HG03280 (cell line): Measurements from ENCODE around the gene OSER1.
"Not testable (repeated sequence)": the region's sequence is repeated elsewhere in the genome, so short reads cannot be mapped to it uniquely, and the experiment has no call there.

Experiments used
- ATAC-seq: cut with Tn5 transposase; IDR thresholded peaks from one replicate; pipeline ENCODE4 v1.9.1; 2021; ENCODE audit warnings: mild to moderate bottlenecking, moderate library complexity; ENCODE audit not compliant: unreplicated experiment

Gene OSER1

DNA sequence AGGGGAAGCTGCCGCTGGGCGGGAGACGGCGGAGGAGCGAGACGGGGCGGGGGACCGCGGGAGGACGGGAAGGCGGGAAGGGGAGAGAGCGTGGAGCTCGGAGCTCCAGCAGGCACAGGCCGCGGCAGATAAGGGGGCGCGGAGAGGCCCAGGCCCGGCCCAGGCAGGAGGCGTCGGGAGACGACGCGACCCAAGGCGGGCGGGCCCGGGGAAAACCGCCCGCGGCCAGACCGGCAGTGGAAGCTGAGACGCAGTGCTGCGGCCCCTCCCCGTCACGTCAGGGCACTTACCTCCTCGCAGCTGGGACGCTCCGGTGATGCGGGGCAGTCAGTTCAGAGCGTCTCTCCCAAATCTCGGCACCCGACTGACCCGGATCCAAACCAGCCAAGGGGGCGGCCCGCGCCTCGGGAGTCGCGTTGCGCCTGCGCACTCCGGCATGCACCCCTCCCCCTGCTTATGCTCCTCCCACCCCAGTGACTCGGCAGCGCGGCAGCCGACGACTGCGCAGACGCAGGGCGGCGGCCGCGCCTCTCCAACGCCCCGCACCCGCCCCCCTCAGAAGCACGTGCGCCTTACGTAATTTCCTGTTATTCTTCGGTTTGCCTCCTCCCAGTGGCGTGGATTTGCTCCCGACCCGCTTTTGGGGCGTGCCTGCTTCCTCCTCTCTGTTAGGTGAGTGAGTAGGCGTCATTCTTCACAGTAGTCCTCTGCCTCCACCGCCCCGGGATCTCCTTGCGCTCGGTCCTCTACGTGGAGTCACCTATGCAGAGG, at the start of gene OSER1:
Gene OSER1 (minus strand): TSS at position 366 of the 771 bp plus-strand sequence. CDS start 3,814 bp downstream, outside the sequence.
- peak; percentile 83 for ATAC-seq

DNA sequence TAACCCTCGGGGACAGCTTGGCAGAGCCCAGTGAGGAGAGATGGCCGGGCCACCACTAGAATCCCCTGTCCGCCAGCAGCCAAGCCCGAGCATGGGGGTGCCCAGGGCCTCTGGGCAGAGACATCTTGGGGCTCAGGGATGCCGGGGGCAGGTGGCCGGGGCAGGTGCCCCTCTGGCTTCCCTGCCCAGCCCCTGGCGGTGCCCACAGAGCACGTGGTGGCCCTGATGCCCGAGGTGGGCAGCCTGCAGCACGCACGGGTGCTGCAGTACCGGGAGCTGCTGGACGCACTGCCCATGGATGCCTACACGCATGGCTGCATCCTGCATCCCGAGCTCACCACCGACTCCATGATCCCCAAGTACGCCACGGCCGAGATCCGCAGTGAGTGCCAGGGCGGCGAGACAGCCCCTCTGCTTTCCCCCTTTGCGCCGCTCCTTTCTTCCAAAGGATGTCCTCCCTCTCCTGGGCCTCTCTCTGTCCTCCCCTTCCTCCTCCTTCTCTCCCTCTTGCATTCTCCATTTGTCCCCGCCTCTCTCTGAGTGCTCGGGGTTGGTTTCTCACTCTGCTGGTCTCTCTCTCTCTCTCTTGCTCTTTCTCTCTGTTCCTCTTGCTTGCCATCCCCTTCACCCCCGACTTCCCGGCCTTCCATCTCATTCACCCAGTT, 47.8 kb upstream of the OSER1 start:
- no peak for ATAC-seq

DNA sequence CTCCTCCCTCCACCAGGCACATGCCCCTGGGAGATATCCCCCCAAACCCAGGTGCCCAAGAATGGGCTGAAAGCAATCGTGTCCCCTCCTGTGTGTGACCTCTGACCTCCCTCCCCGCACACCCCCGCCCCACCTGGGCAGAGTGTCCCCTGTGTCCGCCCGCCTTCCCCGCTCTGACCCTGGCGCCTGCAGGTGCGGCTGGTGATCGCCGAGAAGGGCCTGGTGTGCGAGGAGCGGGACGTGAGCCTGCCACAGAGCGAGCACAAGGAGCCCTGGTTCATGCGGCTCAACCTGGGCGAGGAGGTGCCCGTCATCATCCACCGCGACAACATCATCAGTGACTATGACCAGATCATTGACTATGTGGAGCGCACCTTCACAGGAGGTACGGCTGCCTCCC, 46.4 kb upstream of the OSER1 start:
- no peak for ATAC-seq

DNA sequence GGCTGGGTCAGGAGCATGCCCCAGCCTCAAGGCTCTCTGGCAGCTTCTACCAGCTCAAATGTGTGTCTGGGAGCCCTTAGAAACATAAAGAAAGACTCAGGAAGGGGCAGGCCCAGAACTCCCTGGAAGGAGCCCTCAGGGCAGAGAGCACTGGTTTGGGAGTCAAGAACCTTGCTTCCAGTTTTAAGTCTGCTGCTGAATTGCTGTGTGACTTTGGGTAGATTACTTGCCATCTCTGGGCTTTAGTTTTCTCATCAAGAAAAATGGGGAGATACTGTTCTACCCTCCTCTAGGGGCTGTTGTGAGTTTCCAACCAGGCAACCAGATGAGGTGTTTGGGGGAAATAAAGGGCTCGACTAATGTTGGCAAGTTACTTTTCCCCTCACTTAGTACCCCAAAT, 45.4 kb upstream of the OSER1 start:
- no peak for ATAC-seq

DNA sequence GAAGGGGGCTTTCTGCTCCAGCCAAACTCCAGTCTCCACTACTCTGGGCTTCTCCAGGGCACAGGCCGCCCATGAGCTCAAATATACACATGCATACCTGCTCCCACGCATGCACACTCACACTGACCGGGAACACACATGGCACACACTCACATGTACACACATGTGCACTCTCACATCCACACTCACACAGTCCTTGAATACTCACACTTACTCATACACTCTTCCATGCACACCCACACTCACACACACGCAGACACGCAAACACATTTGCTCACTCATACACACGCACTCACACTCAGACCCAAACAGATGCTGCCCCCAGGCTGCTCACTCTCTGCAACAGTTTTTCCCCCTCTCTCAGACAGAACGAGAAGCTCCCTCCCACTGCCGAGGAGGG, 43.5 kb upstream of the OSER1 start:
- no peak for ATAC-seq

DNA sequence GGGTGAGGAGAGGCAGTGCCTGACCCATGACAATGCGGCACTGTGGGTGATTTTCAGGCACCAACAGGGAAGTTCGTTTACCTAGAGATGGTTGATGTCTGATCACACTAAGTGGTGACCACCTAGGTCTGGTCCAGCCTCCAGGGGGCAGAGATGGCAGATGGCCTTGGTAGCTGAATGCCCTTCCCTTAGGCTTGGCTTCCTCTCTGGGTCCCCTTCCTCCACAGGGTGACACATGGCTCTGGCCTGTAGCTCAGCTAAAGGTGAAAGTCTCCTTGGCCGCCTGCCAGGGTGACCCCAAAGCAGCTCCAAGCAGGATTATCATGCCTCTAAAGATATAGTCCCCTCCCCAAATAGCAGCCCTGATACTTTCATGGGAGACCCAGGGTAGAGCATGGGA, 43.0 kb upstream of the OSER1 start:
- ATAC-seq: no peak

DNA sequence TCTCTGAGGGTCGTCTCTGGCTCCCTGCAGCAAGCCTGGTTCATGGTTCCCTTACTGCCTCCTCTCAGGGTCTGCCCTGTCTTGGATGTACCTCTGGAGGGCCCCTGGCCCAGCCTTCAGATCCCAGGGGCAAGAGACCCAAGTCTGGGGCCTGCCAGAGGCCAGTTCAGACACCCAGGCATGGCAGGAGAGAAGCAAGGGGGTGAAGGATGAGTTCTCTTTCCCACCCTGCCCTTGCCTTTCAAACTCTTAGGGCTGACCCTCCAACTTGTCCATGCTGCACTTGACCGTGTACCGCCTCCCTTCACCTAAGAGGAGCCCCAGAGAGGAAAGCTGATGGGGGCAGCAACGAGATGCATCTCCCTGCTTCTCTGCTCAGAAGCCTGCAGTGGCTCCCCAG, 40.7 kb upstream of the OSER1 start:
- ATAC-seq: no peak

DNA sequence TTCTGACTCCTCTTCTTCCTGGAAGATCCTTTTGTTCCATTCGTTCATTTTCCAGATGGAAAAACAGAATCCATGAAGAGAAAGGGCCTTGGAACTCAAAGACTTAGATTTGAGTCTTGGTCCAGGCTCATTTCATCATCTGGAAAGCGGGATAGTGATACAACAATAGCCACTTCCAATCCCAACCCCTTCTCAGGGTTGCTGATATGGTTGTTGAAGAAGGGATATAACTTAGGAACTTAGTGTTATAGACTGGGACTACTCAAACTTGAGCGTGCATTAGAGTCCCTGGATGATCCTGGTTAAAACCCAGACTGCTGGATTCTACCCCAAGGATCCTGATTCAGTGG, 37.8 kb upstream of the OSER1 start:
- ATAC-seq: no peak

DNA sequence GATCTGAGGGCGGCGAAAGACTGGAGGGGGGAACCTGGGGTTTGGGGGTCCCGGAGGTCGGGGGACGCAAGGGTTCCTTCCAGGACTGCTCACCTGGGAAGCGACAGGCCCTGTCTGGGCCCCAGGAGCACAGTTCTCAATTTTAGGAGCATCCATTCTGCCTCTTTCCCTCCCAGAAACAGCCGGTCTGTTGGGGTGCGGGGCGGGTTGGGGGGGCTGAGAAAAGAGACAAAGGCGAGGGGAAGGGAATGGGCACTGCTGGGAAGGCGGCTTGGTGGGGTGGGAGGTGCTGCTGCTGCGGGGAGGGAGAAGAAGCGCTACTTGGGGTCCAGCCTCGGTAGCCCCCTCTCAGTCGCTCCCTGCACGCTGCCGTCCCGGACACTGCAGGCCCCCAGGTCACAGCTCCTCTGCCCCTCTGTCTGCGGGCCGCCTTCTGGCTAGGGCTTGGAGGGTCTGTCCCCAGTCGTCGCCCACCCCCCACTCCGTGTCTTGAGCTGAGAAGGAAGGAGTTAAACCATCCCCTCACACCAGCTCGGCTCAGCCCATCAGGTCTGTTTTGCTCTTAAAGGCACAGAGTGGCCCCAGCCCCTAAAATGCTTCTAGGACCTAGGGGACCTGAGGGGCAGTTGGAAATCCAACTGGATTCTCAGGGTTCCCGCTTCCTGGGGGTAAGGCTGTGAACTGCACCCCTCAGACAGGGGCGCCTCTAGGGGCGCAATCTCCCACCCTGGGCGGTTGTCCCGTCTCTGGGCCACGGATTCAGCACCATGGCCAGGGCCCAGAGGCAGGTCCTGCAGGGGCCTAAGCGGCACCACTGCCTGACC, 37.2 kb upstream of the OSER1 start:
- no peak for ATAC-seq

DNA sequence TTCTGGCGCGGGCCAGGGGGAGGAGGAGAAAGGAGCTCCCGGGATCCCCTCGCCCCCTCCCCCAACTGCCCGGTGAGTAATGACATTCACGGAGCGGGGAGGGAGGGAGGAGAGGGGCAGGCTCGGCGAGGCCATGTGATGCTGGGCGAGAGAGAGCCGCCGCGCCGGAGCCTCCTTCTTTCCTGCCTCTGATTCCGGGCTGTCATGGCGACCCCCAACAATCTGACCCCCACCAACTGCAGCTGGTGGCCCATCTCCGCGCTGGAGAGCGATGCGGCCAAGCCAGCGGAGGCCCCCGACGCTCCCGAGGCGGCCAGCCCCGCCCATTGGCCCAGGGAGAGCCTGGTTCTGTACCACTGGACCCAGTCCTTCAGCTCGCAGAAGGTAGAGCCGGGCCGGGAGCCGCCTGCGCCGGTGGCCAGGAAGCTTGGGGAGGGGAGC, 36.6 kb upstream of the OSER1 start, which contains the start of gene GDAP1L1:
Gene GDAP1L1 (plus strand): TSS at position 178 of the 441 bp plus-strand sequence. CDS start 27 bp downstream, at position 205.
- no peak for ATAC-seq

DNA sequence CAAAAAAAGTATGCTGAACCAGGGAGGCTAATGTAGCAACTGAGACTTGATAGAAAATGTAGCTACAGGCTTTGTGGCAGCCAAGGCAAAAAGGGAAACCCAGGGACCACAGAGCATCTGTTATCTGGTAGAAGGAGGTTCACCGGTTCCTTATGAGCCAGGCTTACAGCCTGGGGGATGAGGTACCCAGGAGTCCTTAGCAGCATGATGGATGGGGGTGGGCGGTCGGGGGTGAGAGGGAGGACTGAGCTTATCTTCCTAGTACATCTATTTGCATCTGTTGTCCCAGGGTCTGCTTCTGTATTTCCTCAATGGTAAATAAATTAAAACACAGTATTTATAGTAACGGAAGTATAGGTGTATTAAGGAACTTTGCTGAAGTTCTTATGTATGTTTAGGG, 35.4 kb upstream of the OSER1 start:
- no peak for ATAC-seq

DNA sequence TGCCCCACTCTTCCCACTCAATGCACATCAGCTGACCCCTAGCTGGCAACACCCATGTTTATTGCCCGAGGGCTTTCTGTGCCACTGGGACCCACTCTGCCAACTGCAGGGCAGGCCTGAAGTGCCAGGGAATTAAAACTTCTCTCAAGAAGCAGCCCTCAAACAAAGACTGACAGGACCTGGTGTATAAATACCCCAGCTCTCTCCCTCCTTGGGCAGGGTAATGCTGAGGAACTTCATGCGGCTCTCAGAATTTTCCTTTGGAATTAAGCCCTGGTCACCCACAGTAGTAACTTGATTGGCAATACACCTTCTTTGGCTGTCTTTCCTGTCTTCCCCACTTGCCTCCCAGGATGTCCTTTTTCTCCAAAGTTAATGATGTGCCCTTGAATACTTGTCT, 31.2 kb upstream of the OSER1 start:
- no peak for ATAC-seq

DNA sequence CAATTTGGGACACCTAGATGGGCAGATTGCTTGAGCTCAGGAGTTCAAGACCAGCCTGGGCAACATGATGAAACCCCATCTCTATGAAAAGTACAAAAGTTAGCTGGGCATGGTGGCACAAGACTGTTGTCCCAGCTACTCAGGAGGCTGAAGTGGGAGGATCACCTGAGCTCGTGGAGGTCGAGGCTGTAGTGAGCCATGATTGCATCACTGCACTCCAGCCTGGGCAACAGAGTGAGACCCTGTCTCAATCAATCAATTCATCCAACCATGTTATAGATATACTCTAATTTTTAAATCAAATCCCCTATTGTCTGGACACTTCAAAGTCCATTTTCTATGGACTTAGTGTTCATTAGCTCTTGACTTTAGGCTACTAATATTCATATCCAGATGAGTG, 26.3 kb upstream of the OSER1 start:
- not testable (repeated sequence) for ATAC-seq

DNA sequence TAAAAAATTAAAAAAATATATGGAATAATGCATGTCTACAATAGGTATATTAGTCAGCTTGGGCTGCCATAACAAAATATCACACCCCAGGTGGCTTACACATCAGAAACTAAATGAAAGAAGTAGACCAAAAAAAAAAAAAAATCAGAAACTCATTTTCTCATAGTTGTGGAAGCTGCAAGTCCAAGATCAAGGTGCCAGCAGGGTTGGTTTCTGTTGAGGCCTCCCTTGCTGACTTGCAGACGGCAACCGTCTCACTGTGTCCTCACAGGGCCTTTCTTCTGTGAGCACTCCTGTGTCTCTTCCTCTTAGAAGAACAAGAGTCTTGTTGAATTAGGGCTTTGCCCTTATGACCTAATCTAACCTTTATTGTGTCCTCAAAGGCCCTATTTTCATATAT, 25.1 kb upstream of the OSER1 start:
- ATAC-seq: no peak

DNA sequence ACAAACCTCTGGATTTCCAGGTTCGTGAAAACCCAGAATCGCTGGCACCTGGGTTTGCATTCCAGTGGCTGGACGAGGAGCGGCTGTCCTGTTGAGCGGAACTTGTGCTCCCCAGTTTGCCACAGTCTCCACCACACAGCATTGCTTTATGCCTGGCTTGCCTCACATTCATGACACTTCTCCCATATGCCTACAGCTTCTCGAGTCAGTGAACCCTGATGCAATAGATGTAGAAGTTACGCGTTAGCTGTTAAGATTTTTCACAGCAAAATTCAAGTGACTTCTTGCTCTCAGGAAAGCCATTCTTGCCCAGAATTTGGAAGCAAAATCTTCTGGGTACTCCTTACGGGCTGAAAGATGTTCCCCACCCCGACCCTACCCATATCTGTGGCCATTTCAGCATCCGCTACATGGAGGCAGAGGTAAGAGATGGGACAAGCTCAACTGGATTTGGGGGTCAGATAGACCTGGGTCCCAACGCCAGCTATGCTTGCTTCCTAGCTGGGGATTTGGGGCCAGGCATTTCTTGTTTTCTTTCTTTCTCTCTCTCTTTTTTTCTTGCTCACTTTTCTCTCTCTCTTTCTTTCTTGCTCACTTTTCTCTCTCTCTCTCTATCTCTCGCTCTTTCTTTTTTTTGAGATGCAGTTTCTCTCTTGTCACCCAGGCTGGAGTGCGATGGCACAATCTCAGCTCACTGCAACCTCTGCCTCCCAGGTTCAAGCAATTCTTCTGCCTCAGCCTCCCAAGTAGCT, 24.2 kb upstream of the OSER1 start:
- no peak for ATAC-seq

DNA sequence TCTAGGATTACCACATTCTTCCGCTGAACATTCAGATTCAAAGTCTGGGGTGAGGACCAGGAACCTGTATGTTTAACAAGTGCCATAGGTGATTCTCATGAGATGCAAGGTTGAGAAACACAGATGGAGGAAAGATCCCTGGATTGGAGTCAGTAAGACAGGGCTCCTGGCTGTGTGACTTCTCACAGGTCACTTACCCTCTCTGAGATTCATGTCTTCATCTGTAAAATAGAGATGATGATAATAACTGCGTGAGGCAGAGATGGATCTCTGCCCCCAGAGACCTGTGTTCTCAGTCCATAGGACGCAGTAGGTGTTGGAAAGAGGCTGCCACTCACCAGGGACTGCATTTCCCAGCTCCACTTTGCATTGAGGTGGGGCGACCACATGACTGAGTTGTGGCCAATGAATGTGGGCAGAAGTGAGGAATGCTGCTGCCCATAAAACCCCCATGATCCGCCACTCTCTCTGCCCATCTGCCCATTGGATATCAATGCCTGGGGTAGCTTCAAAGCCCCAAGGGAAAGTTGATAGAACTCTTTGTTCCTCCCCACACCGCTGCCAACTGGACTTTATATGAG, 23.0 kb upstream of the OSER1 start:
- no peak for ATAC-seq

DNA sequence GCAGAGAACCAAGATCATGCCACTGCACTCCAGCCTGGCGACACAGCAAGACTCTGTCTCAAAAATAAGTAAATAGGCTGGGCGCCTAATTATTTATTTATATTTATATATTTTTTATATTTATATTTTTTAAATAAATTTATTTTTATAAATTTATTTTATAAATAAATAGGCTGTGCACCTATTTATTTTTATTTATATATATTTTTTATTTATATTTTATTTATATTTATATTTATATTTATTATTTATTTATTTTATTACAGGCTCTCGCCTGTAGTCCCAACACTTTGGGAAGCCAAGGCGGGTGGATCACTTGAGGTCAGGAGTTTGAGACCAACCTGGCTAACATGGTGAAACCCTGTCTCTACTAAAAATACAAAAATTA, 21.9 kb upstream of the OSER1 start:
- not testable (repeated sequence) for ATAC-seq

DNA sequence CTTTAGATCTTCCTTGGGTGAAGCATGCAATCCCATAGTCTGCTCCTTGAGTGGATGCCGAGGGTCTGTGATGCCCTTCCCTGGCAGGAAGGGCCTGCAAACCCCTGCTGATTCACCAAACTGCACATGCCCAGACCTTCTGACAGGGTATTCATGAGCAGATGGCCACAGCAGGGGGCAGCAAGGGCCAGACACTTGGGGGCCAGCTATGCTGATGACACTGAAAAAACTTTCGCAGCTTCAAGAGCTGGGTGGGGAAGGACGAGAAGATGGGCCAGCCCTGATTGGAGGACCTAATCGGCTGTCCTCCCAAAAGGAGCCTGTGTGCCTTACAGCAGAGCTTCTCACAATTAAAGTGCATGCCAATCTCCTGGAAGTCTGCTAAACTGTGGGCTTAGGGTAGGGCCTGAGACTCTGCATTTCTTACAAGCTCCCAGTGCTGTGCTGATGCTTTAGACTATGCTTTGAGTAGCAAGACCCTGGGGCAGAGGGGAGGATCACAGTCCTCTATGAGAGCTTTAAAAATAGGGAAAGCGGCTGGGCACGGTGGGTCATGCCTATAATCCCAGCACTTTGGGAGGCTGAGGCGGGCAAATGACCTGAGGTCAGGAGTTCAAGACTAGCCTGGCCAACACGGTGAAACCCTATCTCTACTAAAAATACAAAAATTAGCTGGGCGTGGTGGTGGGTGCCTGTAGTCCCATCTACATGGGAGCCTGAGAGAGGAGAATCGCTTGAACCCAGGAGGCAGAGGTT, 21.3 kb upstream of the OSER1 start:
- no peak for ATAC-seq

DNA sequence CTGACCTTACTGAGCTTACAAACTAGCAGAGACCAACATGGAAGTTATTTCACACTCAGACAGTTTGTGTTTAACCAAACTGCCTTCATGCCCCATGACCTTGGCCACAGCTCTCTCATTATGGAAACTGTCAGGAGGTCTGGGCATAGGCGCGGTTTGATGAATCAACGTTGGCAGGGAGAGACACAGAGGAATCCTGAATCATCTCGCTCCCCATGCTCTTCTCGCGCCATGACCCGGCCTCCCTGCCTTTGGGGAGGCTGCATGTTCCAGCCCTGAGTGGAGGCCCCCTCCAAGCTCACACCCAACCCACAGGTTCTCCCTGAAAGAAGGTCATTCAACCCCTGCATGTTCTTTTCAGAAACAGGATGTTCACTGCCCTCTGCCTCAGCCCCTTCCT, 20.6 kb upstream of the OSER1 start:
- ATAC-seq: no peak
